IMR-90 (cell line): ENCODE data around the gene CATSPERB. TPM values are rescaled to one million over a fixed set of nuclear protein-coding genes. Genes with fewer than 3 reads are reported as not detected.

Experiments
- ATAC-seq: fragments of 200-7000 bp; cut with Tn5 transposase; 2 replicates; pipeline ENCODE4 v1.9.1; 2020; ENCODE audit warnings: low read depth, mild to moderate bottlenecking, moderate library complexity
- BruUV-seq: library from RNA; stranded (reverse); fragments of 400-500 nt; replicated peaks from 2 replicates; lab custom pipeline; 2021; lab: Mats Ljungman, UMichigan
- CTCF ChIA-PET: fragments of 300-600 bp; formaldehyde crosslinking; extraction: SDS; loops from one replicate; lab custom pipeline; 2021; ENCODE audit warnings: antibody characterized with exemption; lab: Yijun Ruan, JAX
- POLR2A ChIA-PET: fragments of 300-600 bp; sonication (Branson Sonifier 250); formaldehyde crosslinking; loops from one replicate; lab custom pipeline; 2022; ENCODE audit warnings: antibody characterized with exemption; ENCODE audit not compliant: unreplicated experiment; lab: Charles Lee
- DNase-seq: peaks from one replicate; pipeline ENCODE4 v3.0.0; 2013
- H2AFZ ChIP-seq: replicated peaks from 2 replicates; pipeline ENCODE3; 2013; ENCODE audit warnings: low read length, mild to moderate bottlenecking; ENCODE audit not compliant: poor library complexity
- H2AK5ac ChIP-seq: 2 replicates; pipeline ENCODE4 v1.6.1; 2013; ENCODE audit warnings: low read depth, low read length, inconsistent platforms
- H2AK9ac ChIP-seq: replicated peaks from 2 replicates; pipeline ENCODE3; 2013; ENCODE audit warnings: mild to moderate bottlenecking, low read depth, low read length, moderate library complexity; ENCODE audit not compliant: poor library complexity
- H2BK120ac ChIP-seq: 2 replicates; pipeline ENCODE4 v1.6.1; 2013; ENCODE audit warnings: low read depth, low read length, inconsistent platforms
- H2BK15ac ChIP-seq: 3 replicates; pipeline ENCODE4 v1.6.1; 2013; ENCODE audit warnings: low read depth, low read length, inconsistent platforms
- H2BK20ac ChIP-seq: 2 replicates; pipeline ENCODE4 v1.6.1; 2013; ENCODE audit warnings: low read depth, mild to moderate bottlenecking, inconsistent platforms, low read length, moderate library complexity
- H2BK5ac ChIP-seq: 2 replicates; pipeline ENCODE4 v1.6.1; 2013; ENCODE audit warnings: mild to moderate bottlenecking, low read depth, low read length, inconsistent platforms; ENCODE audit not compliant: poor library complexity, severe bottlenecking
- H3K14ac ChIP-seq: replicated peaks from 2 replicates; pipeline ENCODE4 v1.6.1; 2013; ENCODE audit warnings: low read depth, low read length, inconsistent platforms
- H3K18ac ChIP-seq: 2 replicates; pipeline ENCODE4 v1.6.1; 2013; ENCODE audit warnings: low read depth, low read length, control low read depth
- H3K23ac ChIP-seq: 2 replicates; pipeline ENCODE4 v1.6.1; 2013; ENCODE audit warnings: low read depth, low read length, inconsistent platforms
- H3K27ac ChIP-seq: 2 replicates; pipeline ENCODE4 v1.5.1; 2013; ENCODE audit warnings: mild to moderate bottlenecking, control low read depth, low read length; ENCODE audit not compliant: insufficient read depth
- H3K27me3 ChIP-seq: 2 replicates; pipeline ENCODE4 v1.6.1; 2013; ENCODE audit warnings: low read length; ENCODE audit not compliant: control insufficient read depth, insufficient read depth
- H3K36me3 ChIP-seq: 2 replicates; pipeline ENCODE4 v1.6.1; 2013; ENCODE audit warnings: low read length, mixed read lengths; ENCODE audit not compliant: control insufficient read depth, insufficient read depth
- H3K4ac ChIP-seq: 2 replicates; pipeline ENCODE4 v1.6.1; 2013; ENCODE audit warnings: low read depth, low read length, inconsistent platforms
- H3K4me1 ChIP-seq: 2 replicates; pipeline ENCODE4 v1.6.1; 2013; ENCODE audit warnings: low read length, mixed read lengths; ENCODE audit not compliant: control insufficient read depth, insufficient read depth
- H3K4me2 ChIP-seq: 2 replicates; pipeline ENCODE4 v1.6.1; 2013; ENCODE audit warnings: low read depth, mild to moderate bottlenecking, control low read depth, low read length, moderate library complexity
- H3K4me3 ChIP-seq: 2 replicates; pipeline ENCODE4 v1.5.1; 2013; ENCODE audit warnings: low read depth, mild to moderate bottlenecking, control low read depth, low read length, moderate library complexity; ENCODE audit not compliant: insufficient read depth
- H3K56ac ChIP-seq: 2 replicates; pipeline ENCODE4 v1.6.1; 2013; ENCODE audit warnings: low read length, inconsistent platforms; ENCODE audit not compliant: insufficient read depth; ENCODE audit errors: extremely low read depth
- H3K79me1 ChIP-seq, 2 experiments: 2 replicates each; pipeline ENCODE4 v1.6.1; 2013; ENCODE audit warnings: low read length in 2 of 2, inconsistent platforms in 1 of 2, low read depth in 1 of 2
- H3K9ac ChIP-seq: 2 replicates; pipeline ENCODE4 v1.6.1; 2013; ENCODE audit warnings: low read depth, low read length, control low read depth
- H3K9me1 ChIP-seq: 2 replicates; pipeline ENCODE4 v1.6.1; 2013; ENCODE audit warnings: low read length, inconsistent platforms; ENCODE audit not compliant: insufficient read depth
- H3K9me3 ChIP-seq: 2 replicates; pipeline ENCODE4 v1.6.1; 2013; ENCODE audit warnings: low read length; ENCODE audit not compliant: control insufficient read depth, insufficient read depth
- H4K20me1 ChIP-seq: 2 replicates; pipeline ENCODE4 v1.6.1; 2013; ENCODE audit warnings: low read length, inconsistent platforms; ENCODE audit not compliant: insufficient read depth
- H4K5ac ChIP-seq: 2 replicates; pipeline ENCODE4 v1.6.1; 2013; ENCODE audit warnings: mild to moderate bottlenecking, low read depth, low read length, control low read depth
- H4K8ac ChIP-seq, 2 experiments: 2 replicates each; pipeline ENCODE4 v1.6.1; 2013; ENCODE audit warnings: low read depth in 2 of 2, low read length in 2 of 2, control low read depth in 1 of 2, inconsistent platforms in 1 of 2
- H4K91ac ChIP-seq: 2 replicates; pipeline ENCODE4 v1.6.1; 2013; ENCODE audit warnings: low read depth, low read length, inconsistent platforms; ENCODE audit not compliant: insufficient read depth
- BHLHE40 ChIP-seq: fragments of 150-350 bp; IDR thresholded peaks from 2 replicates; pipeline ENCODE4 v1.6.1; 2016; ENCODE audit warnings: mild to moderate bottlenecking, low read depth, low read length
- CEBPB ChIP-seq: IDR thresholded peaks from 2 replicates; pipeline ENCODE4 v1.6.1; 2012; ENCODE audit warnings: low read depth, low read length, improper control_type of control experiment
- CHD1 ChIP-seq: IDR thresholded peaks from 2 replicates; pipeline ENCODE4 v1.6.1; 2012; ENCODE audit warnings: low read depth, low read length, improper control_type of control experiment
- FOS ChIP-seq: fragments of 150-350 bp; IDR thresholded peaks from 2 replicates; pipeline ENCODE4 v1.6.1; 2016; ENCODE audit warnings: low read depth, low read length
- MAFK ChIP-seq: IDR thresholded peaks from 2 replicates; pipeline ENCODE4 v1.6.1; 2012; ENCODE audit warnings: low read depth, low read length, improper control_type of control experiment
- MAZ ChIP-seq: IDR thresholded peaks from 2 replicates; pipeline ENCODE4 v1.6.1; 2012; ENCODE audit warnings: low read depth, mild to moderate bottlenecking, low read length, improper control_type of control experiment, moderate library complexity, borderline replicate concordance
- MXI1 ChIP-seq: IDR thresholded peaks from 2 replicates; pipeline ENCODE4 v1.6.1; 2012; ENCODE audit warnings: low read depth, mild to moderate bottlenecking, low read length, moderate library complexity, borderline replicate concordance
- NFE2L2 ChIP-seq: fragments of 150-350 bp; IDR thresholded peaks from 2 replicates; pipeline ENCODE4 v1.6.1; 2016; ENCODE audit warnings: low read depth, mild to moderate bottlenecking, low read length
- POLR2A ChIP-seq: IDR thresholded peaks from 2 replicates; pipeline ENCODE4 v1.6.1; 2012; ENCODE audit warnings: mild to moderate bottlenecking, low read depth, low read length
- RAD21 ChIP-seq: IDR thresholded peaks from 2 replicates; pipeline ENCODE4 v1.6.1; 2012; ENCODE audit warnings: low read length, improper control_type of control experiment
- RCOR1 ChIP-seq: IDR thresholded peaks from 2 replicates; pipeline ENCODE4 v1.6.1; 2012; ENCODE audit warnings: mild to moderate bottlenecking, low read length, improper control_type of control experiment; ENCODE audit not compliant: insufficient replicate concordance
- RFX5 ChIP-seq: IDR thresholded peaks from 2 replicates; pipeline ENCODE4 v1.8.0; 2012; ENCODE audit warnings: low read depth, mild to moderate bottlenecking, low read length, moderate library complexity
- SMC3 ChIP-seq: fragments of 150-350 bp; IDR thresholded peaks from 2 replicates; pipeline ENCODE4 v1.6.1; 2016; ENCODE audit warnings: low read depth, mild to moderate bottlenecking, antibody characterized with exemption, low read length, moderate library complexity
- WGBS, 2 experiments: methylation state at CpG; one replicate each; pipeline versions ENCODE4 v1.1.5 to v1.1.7; 2013; ENCODE audit warnings: missing lambda C conversion rate in 2 of 2; ENCODE audit not compliant: insufficient read length in 1 of 2; ENCODE audit errors: extremely low coverage in 2 of 2; 5-methylcytosine and 5-hydroxymethylcytosine counted together
- dilution Hi-C: fragments of 300-500 bp; cut with HindIII; formaldehyde crosslinking; loops from one replicate; pipeline ENCODE4 v1.14.3; 2018; ENCODE audit warnings: low sequenced_read_pairs; ENCODE audit not compliant: unreplicated experiment
- in situ Hi-C: fragments of 300-500 bp; cut with MboI; formaldehyde crosslinking; loops from 3 replicates; pipeline ENCODE4 v1.14.3; 2019; ENCODE audit warnings: low sequenced_read_pairs, inconsistent platforms, mixed read lengths
- intact Hi-C: fragments of 100-400 bp; cut with micrococcal nuclease; formaldehyde crosslinking; loops from 2 replicates; pipeline ENCODE4 v1.10.0; 2022
- polyA plus RNA-seq, 3 experiments: library from polyadenylated mRNA; depleted of rRNA; stranded (reverse); fragments of >200 nt; gene quantifications; 2 replicates each; pipeline ENCODE4 v1.2.3, GENCODE V29; 2012; ENCODE audit warnings: low replicate concordance in 1 of 3
- total RNA-seq: library from RNA; depleted of rRNA; stranded (reverse); fragments of >200 nt; gene quantifications from 2 replicates; pipeline ENCODE4 v1.2.3, GENCODE V29; 2012
- TF ChIP-seq, protein P1 (sequence below): conservative IDR thresholded peaks from 2 replicates; pipeline ENCODE4 v1.5.1; 2012; ENCODE audit warnings: mild to moderate bottlenecking, low read depth, low read length, improper control_type of control experiment
- TF ChIP-seq, protein P2 (sequence below): fragments of 150-350 bp; IDR thresholded peaks from 2 replicates; pipeline ENCODE4 v1.6.1; 2017; ENCODE audit warnings: mild to moderate bottlenecking, antibody characterized with exemption, low read length, low read depth
- TF ChIP-seq, protein P3 (sequence below): fragments of 150-350 bp; IDR thresholded peaks from 2 replicates; pipeline ENCODE4 v1.6.1; 2016; ENCODE audit warnings: low read depth, mild to moderate bottlenecking, low read length, moderate library complexity, borderline replicate concordance

Gene CATSPERB
- total and polyA plus RNA-seq, 2 of the 4 experiments (the other 2 are of a cell fraction) = not detected

GRCh38 chr14:91536327-91536726, 195.6 kb downstream of the CATSPERB start:
- H3K9me3 ChIP-seq = no peaks in the 10 kb centered on the region
- BruUV-seq = no TSS peak
- H2BK5ac ChIP-seq = no peak overlapping the region
- dilution Hi-C loops = no loop called here
- no peak overlapping the region for H4K91ac ChIP-seq
- POLR2A ChIA-PET = no interaction called here
- no peak overlapping the region for H3K23ac ChIP-seq
- H3K27me3 ChIP-seq = no peaks in the 10 kb centered on the region
- no peak overlapping the region for H2AK5ac ChIP-seq
- TF ChIP-seq RAD21 (no peak), MXI1 (no peak), POLR2A (no peak), FOS (no peak), SMC3 (no peak), MAFK (no peak), RFX5 (no peak), RCOR1 (no peak), CHD1 (no peak), BHLHE40 (no peak), NFE2L2 (no peak), CEBPB (no peak), MAZ (no peak)
- TF ChIP-seq, protein P1, sequence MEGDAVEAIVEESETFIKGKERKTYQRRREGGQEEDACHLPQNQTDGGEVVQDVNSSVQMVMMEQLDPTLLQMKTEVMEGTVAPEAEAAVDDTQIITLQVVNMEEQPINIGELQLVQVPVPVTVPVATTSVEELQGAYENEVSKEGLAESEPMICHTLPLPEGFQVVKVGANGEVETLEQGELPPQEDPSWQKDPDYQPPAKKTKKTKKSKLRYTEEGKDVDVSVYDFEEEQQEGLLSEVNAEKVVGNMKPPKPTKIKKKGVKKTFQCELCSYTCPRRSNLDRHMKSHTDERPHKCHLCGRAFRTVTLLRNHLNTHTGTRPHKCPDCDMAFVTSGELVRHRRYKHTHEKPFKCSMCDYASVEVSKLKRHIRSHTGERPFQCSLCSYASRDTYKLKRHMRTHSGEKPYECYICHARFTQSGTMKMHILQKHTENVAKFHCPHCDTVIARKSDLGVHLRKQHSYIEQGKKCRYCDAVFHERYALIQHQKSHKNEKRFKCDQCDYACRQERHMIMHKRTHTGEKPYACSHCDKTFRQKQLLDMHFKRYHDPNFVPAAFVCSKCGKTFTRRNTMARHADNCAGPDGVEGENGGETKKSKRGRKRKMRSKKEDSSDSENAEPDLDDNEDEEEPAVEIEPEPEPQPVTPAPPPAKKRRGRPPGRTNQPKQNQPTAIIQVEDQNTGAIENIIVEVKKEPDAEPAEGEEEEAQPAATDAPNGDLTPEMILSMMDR = no peak
- TF ChIP-seq, protein P2, sequence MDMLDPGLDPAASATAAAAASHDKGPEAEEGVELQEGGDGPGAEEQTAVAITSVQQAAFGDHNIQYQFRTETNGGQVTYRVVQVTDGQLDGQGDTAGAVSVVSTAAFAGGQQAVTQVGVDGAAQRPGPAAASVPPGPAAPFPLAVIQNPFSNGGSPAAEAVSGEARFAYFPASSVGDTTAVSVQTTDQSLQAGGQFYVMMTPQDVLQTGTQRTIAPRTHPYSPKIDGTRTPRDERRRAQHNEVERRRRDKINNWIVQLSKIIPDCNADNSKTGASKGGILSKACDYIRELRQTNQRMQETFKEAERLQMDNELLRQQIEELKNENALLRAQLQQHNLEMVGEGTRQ = no peak
- TF ChIP-seq, protein P3, sequence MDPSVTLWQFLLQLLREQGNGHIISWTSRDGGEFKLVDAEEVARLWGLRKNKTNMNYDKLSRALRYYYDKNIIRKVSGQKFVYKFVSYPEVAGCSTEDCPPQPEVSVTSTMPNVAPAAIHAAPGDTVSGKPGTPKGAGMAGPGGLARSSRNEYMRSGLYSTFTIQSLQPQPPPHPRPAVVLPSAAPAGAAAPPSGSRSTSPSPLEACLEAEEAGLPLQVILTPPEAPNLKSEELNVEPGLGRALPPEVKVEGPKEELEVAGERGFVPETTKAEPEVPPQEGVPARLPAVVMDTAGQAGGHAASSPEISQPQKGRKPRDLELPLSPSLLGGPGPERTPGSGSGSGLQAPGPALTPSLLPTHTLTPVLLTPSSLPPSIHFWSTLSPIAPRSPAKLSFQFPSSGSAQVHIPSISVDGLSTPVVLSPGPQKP = no peak
- H3K4ac ChIP-seq = no peak overlapping the region
- no peak overlapping the region for H3K27ac ChIP-seq
- no peak overlapping the region for H4K5ac ChIP-seq
- no peak overlapping the region for H2BK15ac ChIP-seq
- no peaks in the 10 kb centered on the region for H3K36me3 ChIP-seq
- H4K8ac ChIP-seq = no peak overlapping the region
- no peak overlapping the region for H2AK9ac ChIP-seq
- no peak for ATAC-seq
- no peak overlapping the region for H3K9ac ChIP-seq
- no peaks in the 10 kb centered on the region for H3K4me1 ChIP-seq
- no peak overlapping the region for H2BK20ac ChIP-seq
- in situ Hi-C loops = no loop called here
- H3K9me1 ChIP-seq = no peaks in the 10 kb centered on the region
- H3K4me3 ChIP-seq = no peak overlapping the region
- intact Hi-C loops = no loop called here
- no peak overlapping the region for H3K14ac ChIP-seq
- WGBS, 2 experiments = no CpG with 5 or more reads among the region's 3 CpGs
- H4K20me1 ChIP-seq = no peaks in the 10 kb centered on the region
- no peak for DNase-seq
- CTCF ChIA-PET = no interaction called here
- no peak overlapping the region for H3K4me2 ChIP-seq
- H2AFZ ChIP-seq = no peak overlapping the region
- H3K79me1 ChIP-seq = no peaks in the 10 kb centered on the region
- H3K18ac ChIP-seq = no peak overlapping the region
- no peak overlapping the region for H3K56ac ChIP-seq
- no peak overlapping the region for H2BK120ac ChIP-seq
